Measurements from ENCODE around the gene RUNX1.
A peak's percentile ranks its signal among the peaks of the same experiment; 100 is the strongest.

The RUNX1 gene

GRCh38 chr21:34890724-34891612, 158.1 kb downstream of the RUNX1 start:
- no peak for DNase-seq

GRCh38 chr21:34890470-34890723, 158.7 kb downstream of the RUNX1 start:
- DNase-seq = no peak

- peak; percentile 84 for DNase-seq
These were observed 159.2 kb downstream of the RUNX1 start for GRCh38 chr21:34889676-34890469.

- no peak for DNase-seq
These were observed 159.8 kb downstream of the RUNX1 start for GRCh38 chr21:34889320-34889675.

GRCh38 chr21:34888569-34889319, 160.4 kb downstream of the RUNX1 start:
- DNase-seq = peak; percentile 89

- peak; percentile 78 for DNase-seq
These were observed 161.2 kb downstream of the RUNX1 start for GRCh38 chr21:34887725-34888568.

- no peak for DNase-seq
These were observed 162.0 kb downstream of the RUNX1 start for GRCh38 chr21:34887105-34887442.

GRCh38 chr21:34886240-34887104, 162.6 kb downstream of the RUNX1 start:
- no peak for DNase-seq

- DNase-seq = no peak
These were observed 163.4 kb downstream of the RUNX1 start for GRCh38 chr21:34885626-34886239.

GRCh38 chr21:34885125-34885524, 164.0 kb downstream of the RUNX1 start:
- DNase-seq = no peak

GRCh38 chr21:34884346-34884929, 164.7 kb downstream of the RUNX1 start:
- no peak for DNase-seq

- no peak for DNase-seq
These were observed 165.4 kb downstream of the RUNX1 start for GRCh38 chr21:34883491-34884271.

GRCh38 chr21:34882719-34883131, 166.4 kb downstream of the RUNX1 start:
- DNase-seq = no peak

- no peak for DNase-seq
These were observed 167.2 kb downstream of the RUNX1 start for GRCh38 chr21:34881839-34882371.

GRCh38 chr21:34881421-34881820, 167.7 kb downstream of the RUNX1 start:
- no peak for DNase-seq

- DNase-seq = no peak
These were observed 168.7 kb downstream of the RUNX1 start for GRCh38 chr21:34880401-34880800.

- DNase-seq = no peak
These were observed 170.2 kb downstream of the RUNX1 start for GRCh38 chr21:34878940-34879339.

GRCh38 chr21:34878501-34878900, 170.6 kb downstream of the RUNX1 start:
- DNase-seq = peak; percentile 69

GRCh38 chr21:34877485-34878128, 171.5 kb downstream of the RUNX1 start:
- no peak for DNase-seq
